ENCODE results near the gene PPP1R9A.

The PPP1R9A gene

GRCh38 chr7:95104739-95105138 lies 197.3 kb downstream of the PPP1R9A start:
- Histone ChIP-seq H3K27ac (no peak overlapping the region), H3K4me3 (ENCODE audit: low read depth, low read length) (no peak overlapping the region), H3K27me3 (replicated peaks) (no peaks in the 10 kb centered on the region), H3K36me3 (replicated peaks) (no peaks in the 10 kb centered on the region)
- peak; percentile 17 for DNase-seq
- in situ Hi-C loops (cut with HindIII; ENCODE audit: low pct_ligation_motif_present, low sequenced_read_pairs) = no loop called here
- TF ChIP-seq, protein P1, sequence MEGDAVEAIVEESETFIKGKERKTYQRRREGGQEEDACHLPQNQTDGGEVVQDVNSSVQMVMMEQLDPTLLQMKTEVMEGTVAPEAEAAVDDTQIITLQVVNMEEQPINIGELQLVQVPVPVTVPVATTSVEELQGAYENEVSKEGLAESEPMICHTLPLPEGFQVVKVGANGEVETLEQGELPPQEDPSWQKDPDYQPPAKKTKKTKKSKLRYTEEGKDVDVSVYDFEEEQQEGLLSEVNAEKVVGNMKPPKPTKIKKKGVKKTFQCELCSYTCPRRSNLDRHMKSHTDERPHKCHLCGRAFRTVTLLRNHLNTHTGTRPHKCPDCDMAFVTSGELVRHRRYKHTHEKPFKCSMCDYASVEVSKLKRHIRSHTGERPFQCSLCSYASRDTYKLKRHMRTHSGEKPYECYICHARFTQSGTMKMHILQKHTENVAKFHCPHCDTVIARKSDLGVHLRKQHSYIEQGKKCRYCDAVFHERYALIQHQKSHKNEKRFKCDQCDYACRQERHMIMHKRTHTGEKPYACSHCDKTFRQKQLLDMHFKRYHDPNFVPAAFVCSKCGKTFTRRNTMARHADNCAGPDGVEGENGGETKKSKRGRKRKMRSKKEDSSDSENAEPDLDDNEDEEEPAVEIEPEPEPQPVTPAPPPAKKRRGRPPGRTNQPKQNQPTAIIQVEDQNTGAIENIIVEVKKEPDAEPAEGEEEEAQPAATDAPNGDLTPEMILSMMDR (IDR thresholded peaks at IDR 0.05; ENCODE audit: low read depth, low read length, missing control alignments) = no peak

GRCh38 chr7:95105627-95106026 lies 198.2 kb downstream of the PPP1R9A start:
- TF ChIP-seq, protein P1 (IDR thresholded peaks at IDR 0.05; ENCODE audit: low read depth, low read length, missing control alignments) = no peak
- no peaks in the 10 kb centered on the region for H3K36me3 ChIP-seq (replicated peaks)
- no peaks in the 10 kb centered on the region for H3K27me3 ChIP-seq (replicated peaks)
- in situ Hi-C loops (cut with HindIII; ENCODE audit: low pct_ligation_motif_present, low sequenced_read_pairs) = no loop called here
- H3K27ac ChIP-seq = no peak overlapping the region
- H3K4me3 ChIP-seq (ENCODE audit: low read depth, low read length) = no peak overlapping the region
- DNase-seq = no peak

GRCh38 chr7:95106401-95106800 lies 199.0 kb downstream of the PPP1R9A start:
- in situ Hi-C loops (cut with HindIII; ENCODE audit: low pct_ligation_motif_present, low sequenced_read_pairs) = no loop called here
- H3K27ac ChIP-seq = no peak overlapping the region
- H3K27me3 ChIP-seq (replicated peaks) = no peaks in the 10 kb centered on the region
- DNase-seq = no peak
- no peak overlapping the region for H3K4me3 ChIP-seq (ENCODE audit: low read depth, low read length)
- TF ChIP-seq, protein P1 (IDR thresholded peaks at IDR 0.05; ENCODE audit: low read depth, low read length, missing control alignments) = no peak
- H3K36me3 ChIP-seq (replicated peaks) = no peaks in the 10 kb centered on the region

GRCh38 chr7:95110707-95111106 lies 203.3 kb downstream of the PPP1R9A start:
- in situ Hi-C loops (cut with HindIII; ENCODE audit: low pct_ligation_motif_present, low sequenced_read_pairs) = no loop called here
- no peak for DNase-seq
- TF ChIP-seq, protein P1 (IDR thresholded peaks at IDR 0.05; ENCODE audit: low read depth, low read length, missing control alignments) = no peak

DNA sequence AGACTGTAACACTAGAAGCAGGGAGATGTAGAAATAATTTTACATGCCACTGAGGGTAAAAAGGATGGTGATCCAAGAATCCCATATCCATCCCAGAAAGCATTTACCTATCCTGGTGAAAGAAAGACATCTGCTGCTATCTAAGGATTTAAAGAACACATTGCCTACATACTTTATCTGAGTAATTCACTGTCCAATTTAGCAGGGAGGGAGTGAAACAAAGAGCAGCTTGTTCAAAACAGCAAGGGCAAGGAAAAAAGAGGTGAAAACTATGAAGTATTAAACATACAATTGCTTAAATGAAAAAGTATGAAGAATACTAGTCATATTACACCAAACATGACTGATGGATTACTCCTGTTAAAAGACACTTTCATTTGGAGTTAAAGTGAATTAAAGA lies 206.2 kb downstream of the PPP1R9A start:
- in situ Hi-C loops (cut with HindIII; ENCODE audit: low pct_ligation_motif_present, low sequenced_read_pairs) = no loop called here

More at GRCh38 chr7:95110707-95111106, 203.3 kb downstream of the PPP1R9A start:
- Histone ChIP-seq H3K27ac (no peak overlapping the region), H3K27me3 (replicated peaks) (no peaks in the 10 kb centered on the region), H3K4me3 (ENCODE audit: low read depth, low read length) (no peak overlapping the region), H3K36me3 (replicated peaks) (no peaks in the 10 kb centered on the region)

More for the DNA sequence above, 206.2 kb downstream of the PPP1R9A start:
- Histone ChIP-seq H3K27me3 (replicated peaks) (no peaks in the 10 kb centered on the region), H3K4me3 (ENCODE audit: low read depth, low read length) (no peak overlapping the region), H3K36me3 (replicated peaks) (no peaks in the 10 kb centered on the region), H3K27ac (no peak overlapping the region)
- TF ChIP-seq, protein P1 (IDR thresholded peaks at IDR 0.05; ENCODE audit: low read depth, low read length, missing control alignments) = no peak
- no peak for DNase-seq

Data from brain microvascular endothelial cell (primary cell).